ENCODE data around the gene CPS1. TPM values are rescaled to one million over a fixed set of nuclear protein-coding genes. Genes with fewer than 3 reads are reported as not detected.

The CPS1 gene
- total RNA-seq, 2 donors from 2014 or later = 12.5 to 31.2 TPM

DNA sequence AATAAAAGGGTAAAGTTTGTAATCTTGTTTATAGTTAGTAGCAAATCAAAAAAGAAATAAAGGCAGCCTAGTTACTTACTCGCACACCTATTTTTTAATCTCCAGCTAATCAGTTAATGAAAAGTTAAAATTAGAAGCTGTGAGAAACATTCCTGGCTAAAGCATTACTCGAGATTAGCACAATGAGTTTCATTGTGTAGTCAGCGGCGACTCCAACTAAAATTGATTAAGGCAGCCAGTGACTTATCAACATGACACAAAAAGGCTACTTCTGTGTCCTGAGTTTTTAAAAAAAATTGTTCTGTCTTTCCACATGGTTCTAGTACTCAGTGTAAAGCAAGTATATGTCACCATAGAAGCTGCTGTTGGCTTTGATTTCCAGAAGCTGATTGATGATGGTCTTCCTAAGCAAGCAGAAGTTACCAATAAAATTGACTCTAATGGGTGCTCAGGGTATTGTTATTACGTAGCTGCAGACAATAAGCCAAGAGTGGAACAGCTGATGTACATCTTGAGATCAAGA, 159.2 kb downstream of the CPS1 start:
- Histone ChIP-seq H3K36me3 (ENCODE audit: control insufficient read depth, insufficient read depth, low read length) (no peaks in the 10 kb centered on the region), H3K27me3 (ENCODE audit: control insufficient read depth, insufficient read depth, low read length, poor library complexity, severe bottlenecking) (no peaks in the 10 kb centered on the region), H3K4me3 (ENCODE audit: low read length) (no peak overlapping the region), H3K4me1 (ENCODE audit: control insufficient read depth, insufficient read depth, low read length) (peaks cover 2% of the 10 kb centered on the region), H3K9me3 (ENCODE audit: control insufficient read depth, low read length) (no peaks in the 10 kb centered on the region), H3K27ac (ENCODE audit: low read depth, low read length) (no peak overlapping the region), H3K9ac (ENCODE audit: extremely low read depth, low read length, poor library complexity, severe bottlenecking) (no peak overlapping the region)
- Mint-ChIP-seq H3K36me3 (ENCODE audit: low read depth) (no peaks in the 10 kb centered on the region), H3K9me3 (no peaks in the 10 kb centered on the region), H3K4me1 (peaks cover 18% of the 10 kb centered on the region), H3K27ac (peak overlapping the region; percentile 23), H3K4me3 (no peak overlapping the region), H3K27me3 (ENCODE audit: insufficient read depth) (no peaks in the 10 kb centered on the region)
- no peak for DNase-seq
- TF ChIP-seq, protein P1, sequence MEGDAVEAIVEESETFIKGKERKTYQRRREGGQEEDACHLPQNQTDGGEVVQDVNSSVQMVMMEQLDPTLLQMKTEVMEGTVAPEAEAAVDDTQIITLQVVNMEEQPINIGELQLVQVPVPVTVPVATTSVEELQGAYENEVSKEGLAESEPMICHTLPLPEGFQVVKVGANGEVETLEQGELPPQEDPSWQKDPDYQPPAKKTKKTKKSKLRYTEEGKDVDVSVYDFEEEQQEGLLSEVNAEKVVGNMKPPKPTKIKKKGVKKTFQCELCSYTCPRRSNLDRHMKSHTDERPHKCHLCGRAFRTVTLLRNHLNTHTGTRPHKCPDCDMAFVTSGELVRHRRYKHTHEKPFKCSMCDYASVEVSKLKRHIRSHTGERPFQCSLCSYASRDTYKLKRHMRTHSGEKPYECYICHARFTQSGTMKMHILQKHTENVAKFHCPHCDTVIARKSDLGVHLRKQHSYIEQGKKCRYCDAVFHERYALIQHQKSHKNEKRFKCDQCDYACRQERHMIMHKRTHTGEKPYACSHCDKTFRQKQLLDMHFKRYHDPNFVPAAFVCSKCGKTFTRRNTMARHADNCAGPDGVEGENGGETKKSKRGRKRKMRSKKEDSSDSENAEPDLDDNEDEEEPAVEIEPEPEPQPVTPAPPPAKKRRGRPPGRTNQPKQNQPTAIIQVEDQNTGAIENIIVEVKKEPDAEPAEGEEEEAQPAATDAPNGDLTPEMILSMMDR (conservative IDR thresholded peaks at IDR 0.05) = no peak
- 90 to 94% methylated on average over 3 to 5 of the region's 5 CpGs for WGBS, 2 experiments (ENCODE audit: insufficient coverage in 1 of 2, insufficient read length in 1 of 2)

DNA sequence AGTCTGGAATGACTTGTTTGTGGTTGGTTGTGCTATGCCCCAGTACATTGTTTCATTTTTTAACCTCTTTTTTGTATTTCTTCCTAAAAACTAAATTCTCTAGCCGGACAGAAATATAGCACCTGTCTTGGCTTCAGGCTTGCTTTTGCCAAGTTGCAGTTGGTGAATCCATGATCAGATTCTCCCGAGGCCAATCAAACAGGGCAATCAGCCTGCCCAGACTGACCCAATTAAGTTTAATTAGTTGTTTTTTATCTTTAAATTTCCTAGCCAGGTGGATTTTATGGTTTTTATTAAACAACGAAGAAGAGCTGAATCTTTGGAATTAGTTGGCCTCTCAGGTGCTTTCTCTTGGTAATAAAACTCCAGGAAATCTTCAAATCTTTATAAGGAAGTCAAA, 162.1 kb downstream of the CPS1 start:
- no peaks in the 10 kb centered on the region for H3K9me3 Mint-ChIP-seq
- no peak for DNase-seq
- Histone ChIP-seq H3K9me3 (ENCODE audit: control insufficient read depth, low read length) (no peaks in the 10 kb centered on the region), H3K4me3 (ENCODE audit: low read length) (no peak overlapping the region), H3K36me3 (ENCODE audit: control insufficient read depth, insufficient read depth, low read length) (no peaks in the 10 kb centered on the region), H3K4me1 (ENCODE audit: control insufficient read depth, insufficient read depth, low read length) (peaks cover 2% of the 10 kb centered on the region), H3K9ac (ENCODE audit: extremely low read depth, low read length, poor library complexity, severe bottlenecking) (no peak overlapping the region), H3K27me3 (ENCODE audit: control insufficient read depth, insufficient read depth, low read length, poor library complexity, severe bottlenecking) (no peaks in the 10 kb centered on the region), H3K27ac (ENCODE audit: low read depth, low read length) (no peak overlapping the region)
- peaks cover 16% of the 10 kb centered on the region for H3K4me1 Mint-ChIP-seq
- no peak overlapping the region for H3K27ac Mint-ChIP-seq
- TF ChIP-seq, protein P1 (conservative IDR thresholded peaks at IDR 0.05) = no peak
- H3K27me3 Mint-ChIP-seq (ENCODE audit: insufficient read depth) = no peaks in the 10 kb centered on the region
- no peaks in the 10 kb centered on the region for H3K36me3 Mint-ChIP-seq (ENCODE audit: low read depth)
- WGBS, 2 experiments (ENCODE audit: insufficient coverage in 1 of 2, insufficient read length in 1 of 2) = 67 to 71% methylated on average over 1 to 3 of the region's 3 CpGs
- no peak overlapping the region for H3K4me3 Mint-ChIP-seq

DNA sequence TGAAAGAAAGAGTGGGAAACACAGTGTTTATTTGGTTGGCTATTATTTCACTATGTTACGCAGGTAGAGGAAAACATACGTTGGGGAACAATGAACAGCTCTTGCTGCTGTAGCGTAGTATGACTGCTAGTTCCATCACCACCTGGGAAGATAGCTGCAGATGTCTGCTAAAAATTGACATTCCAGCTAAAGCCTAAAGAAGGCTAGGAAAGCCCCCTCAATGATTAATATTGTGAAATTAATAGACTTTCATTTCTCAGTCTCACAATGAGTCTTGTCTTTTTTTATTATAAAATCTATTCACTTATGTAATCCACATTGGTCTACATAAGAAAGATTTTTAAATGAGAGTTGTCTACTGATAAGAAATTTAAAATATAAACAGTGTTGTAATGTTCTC, 165.7 kb downstream of the CPS1 start:
- H3K36me3 ChIP-seq (ENCODE audit: control insufficient read depth, insufficient read depth, low read length) = no peaks in the 10 kb centered on the region
- no peak overlapping the region for H3K9ac ChIP-seq (ENCODE audit: extremely low read depth, low read length, poor library complexity, severe bottlenecking)
- H3K4me3 ChIP-seq (ENCODE audit: low read length) = no peak overlapping the region
- Mint-ChIP-seq H3K9me3 (no peaks in the 10 kb centered on the region), H3K27me3 (ENCODE audit: insufficient read depth) (no peaks in the 10 kb centered on the region), H3K4me3 (no peak overlapping the region), H3K36me3 (ENCODE audit: low read depth) (no peaks in the 10 kb centered on the region), H3K27ac (no peak overlapping the region), H3K4me1 (peaks cover 3% of the 10 kb centered on the region)
- no peaks in the 10 kb centered on the region for H3K4me1 ChIP-seq (ENCODE audit: control insufficient read depth, insufficient read depth, low read length)
- no peak overlapping the region for H3K27ac ChIP-seq (ENCODE audit: low read depth, low read length)
- H3K9me3 ChIP-seq (ENCODE audit: control insufficient read depth, low read length) = no peaks in the 10 kb centered on the region
- 93 to 100% methylated on average over 3 of the region's 3 CpGs for WGBS, 2 experiments (ENCODE audit: insufficient coverage in 1 of 2, insufficient read length in 1 of 2)
- TF ChIP-seq, protein P1 (conservative IDR thresholded peaks at IDR 0.05) = no peak
- H3K27me3 ChIP-seq (ENCODE audit: control insufficient read depth, insufficient read depth, low read length, poor library complexity, severe bottlenecking) = no peaks in the 10 kb centered on the region
- DNase-seq = no peak

Data from endodermal cell (in vitro differentiated cells).